Upper lobe of left lung (tissue), 6 donors: ENCODE results near the gene P3H2. TPM values are rescaled to one million over a fixed set of nuclear protein-coding genes. Genes with fewer than 3 reads are reported as not detected.

ENCODE experiments used
- ATAC-seq, 2 donors: fragments of 200-7000 bp; cut with Tn5 transposase; one replicate each; pipeline ENCODE4 v1.9.1; 2022; ENCODE audit warnings: mild to moderate bottlenecking in 2 of 2, moderate library complexity in 2 of 2; ENCODE audit not compliant: low FRiP score in 2 of 2
- DNase-seq, 2 donors: peaks; one replicate each; pipeline ENCODE4 v3.0.0-alpha.2; 2019 to 2020
- H3K27ac ChIP-seq, 4 donors: fragments of 200-600 bp; sonication (generic); one replicate each; pipeline ENCODE4 v1.5.1; 2016 to 2019
- H3K27me3 ChIP-seq, 4 donors: fragments of 200-600 bp; sonication (generic); one replicate each; pipeline ENCODE4 v1.5.1; 2017 to 2019
- H3K36me3 ChIP-seq, 4 donors: fragments of 200-600 bp; sonication (generic); one replicate each; pipeline ENCODE4 v1.5.1; 2016 to 2019
- H3K4me1 ChIP-seq, 4 donors: fragments of 200-600 bp; sonication (generic); one replicate each; pipeline ENCODE4 v1.5.1; 2018 to 2019
- H3K4me3 ChIP-seq, 4 donors: fragments of 200-600 bp; sonication (generic); one replicate each; pipeline ENCODE4 v1.5.1; 2017 to 2019; ENCODE audit warnings: mild to moderate bottlenecking in 2 of 4, moderate library complexity in 1 of 4
- H3K9me3 ChIP-seq, 4 donors: fragments of 200-600 bp; sonication (generic); one replicate each; pipeline ENCODE4 v1.5.1; 2018 to 2019
- CTCF ChIP-seq, 6 experiments: fragments of 450-650 bp in 4 of 6; fragments of 200-600 bp in 2 of 6; sonication (generic) in 2 of 6; IDR thresholded peaks; one replicate each; pipeline ENCODE4 v1.5.1; 2016 to 2019; ENCODE audit warnings: antibody characterized with exemption in 6 of 6
- EP300 ChIP-seq, 4 donors: sonication (generic); formaldehyde crosslinking; IDR thresholded peaks; one replicate each; pipeline ENCODE4 v1.5.1; 2017; ENCODE audit warnings: antibody characterized with exemption in 4 of 4, control low read depth in 2 of 4
- POLR2A ChIP-seq, 4 donors: fragments of 450-650 bp; IDR thresholded peaks; one replicate each; pipeline ENCODE4 v1.5.1; 2016 to 2017; ENCODE audit warnings: antibody characterized with exemption in 4 of 4, mild to moderate bottlenecking in 2 of 4
- POLR2AphosphoS5 ChIP-seq, 2 donors: sonication (generic); formaldehyde crosslinking; IDR thresholded peaks; one replicate each; pipeline ENCODE4 v1.5.1; 2017; ENCODE audit warnings: antibody characterized with exemption in 2 of 2
- WGBS, 2 donors: methylation state at CpG; one replicate each; pipeline ENCODE4 v1.1.5; 2017 to 2018; 5-methylcytosine and 5-hydroxymethylcytosine counted together
- total RNA-seq, 6 donors: library from RNA; depleted of rRNA in 4 of 6; stranded (reverse); fragments of >200 nt in 4 of 6; gene quantifications; one replicate each; pipeline versions ENCODE4 v1.1.0 to v1.2.1, GENCODE V29; 2016 to 2021
- donor health status: DM: no; HTN: no; CAD: no; lungs with moderate emphysema.
- donor health status: DM: no; HTN: yes; CAD: no; lungs with severe emphysema.

P3H2 gene
- total RNA-seq, 6 donors from 2014 or later, result 42.2 to 114 (median 63.0) TPM

- Histone ChIP-seq H3K36me3 (no peaks in the 10 kb centered on the region), H3K27me3 (no peaks in the 10 kb centered on the region), H3K27ac (no peak overlapping the region), H3K4me1 (no peaks in the 10 kb centered on the region), H3K9me3 (no peaks in the 10 kb centered on the region), H3K4me3 (no peak overlapping the region)
- DNase-seq, result no peak
- ATAC-seq, result no peak
- TF ChIP-seq POLR2A (IDR thresholded peaks at IDR 0.05) (no peak), POLR2AphosphoS5 (IDR thresholded peaks at IDR 0.05) (no peak), EP300 (IDR thresholded peaks at IDR 0.05) (no peak), CTCF (IDR thresholded peaks at IDR 0.05) (no peak)
- 74 to 81% methylated on average over 6 of the region's 6 CpGs for WGBS, 2 donors
Measured at GRCh38 chr3:189927975-189928895, 192.5 kb downstream of the P3H2 start.

- TF ChIP-seq EP300 (IDR thresholded peaks at IDR 0.05), result no peak
- no peak for TF ChIP-seq POLR2A (IDR thresholded peaks at IDR 0.05)
- no peak for TF ChIP-seq CTCF (IDR thresholded peaks at IDR 0.05)
Measured at GRCh38 chr3:189921770-189922169, 198.9 kb downstream of the P3H2 start.

GRCh38 chr3:189914799-189915198, 205.9 kb downstream of the P3H2 start:
- DNase-seq, result no peak
- no peak for TF ChIP-seq POLR2AphosphoS5 (IDR thresholded peaks at IDR 0.05)
- no peak for TF ChIP-seq POLR2A (IDR thresholded peaks at IDR 0.05)
- no peak for TF ChIP-seq CTCF (IDR thresholded peaks at IDR 0.05)
- no peak for TF ChIP-seq EP300 (IDR thresholded peaks at IDR 0.05)
- Histone ChIP-seq H3K27ac (no peak overlapping the region), H3K4me3 (no peak overlapping the region), H3K9me3 (no peaks in the 10 kb centered on the region), H3K4me1 (no peaks in the 10 kb centered on the region), H3K36me3 (no peaks in the 10 kb centered on the region), H3K27me3 (no peaks in the 10 kb centered on the region)
- ATAC-seq, result peak in 1 of 2 donors; percentile 89
- WGBS, 2 donors, result 64 to 65% methylated on average over 3 of the region's 3 CpGs

More at GRCh38 chr3:189921770-189922169, 198.9 kb downstream of the P3H2 start:
- Histone ChIP-seq H3K27me3 (no peaks in the 10 kb centered on the region), H3K36me3 (no peaks in the 10 kb centered on the region), H3K4me3 (no peak overlapping the region), H3K9me3 (no peaks in the 10 kb centered on the region), H3K4me1 (no peaks in the 10 kb centered on the region), H3K27ac (no peak overlapping the region)
- no peak for ATAC-seq
- DNase-seq, result no peak

GRCh38 chr3:189911001-189911400, 209.7 kb downstream of the P3H2 start:
- no peak for TF ChIP-seq POLR2A (IDR thresholded peaks at IDR 0.05)
- TF ChIP-seq CTCF (IDR thresholded peaks at IDR 0.05), result no peak
- no peak for TF ChIP-seq EP300 (IDR thresholded peaks at IDR 0.05)
- TF ChIP-seq POLR2AphosphoS5 (IDR thresholded peaks at IDR 0.05), result no peak
- no peaks in the 10 kb centered on the region for H3K4me1 ChIP-seq
- no peaks in the 10 kb centered on the region for H3K9me3 ChIP-seq
- no peak for ATAC-seq
- DNase-seq, result no peak
- H3K36me3 ChIP-seq, result no peaks in the 10 kb centered on the region
- 56 to 61% methylated on average over 1 of the region's 1 CpG for WGBS, 2 donors
- H3K27ac ChIP-seq, result no peak overlapping the region
- H3K4me3 ChIP-seq, result no peak overlapping the region
- H3K27me3 ChIP-seq, result no peaks in the 10 kb centered on the region

- DNase-seq (no peak), ATAC-seq (no peak)
- H3K4me3 ChIP-seq, result no peak overlapping the region
- no peaks in the 10 kb centered on the region for H3K9me3 ChIP-seq
- 90 to 92% methylated on average over 2 of the region's 2 CpGs for WGBS, 2 donors
- H3K27ac ChIP-seq, result no peak overlapping the region
- H3K4me1 ChIP-seq, result no peaks in the 10 kb centered on the region
- H3K36me3 ChIP-seq, result no peaks in the 10 kb centered on the region
- H3K27me3 ChIP-seq, result no peaks in the 10 kb centered on the region
- TF ChIP-seq CTCF (IDR thresholded peaks at IDR 0.05) (no peak), POLR2A (IDR thresholded peaks at IDR 0.05) (no peak), EP300 (IDR thresholded peaks at IDR 0.05) (no peak), POLR2AphosphoS5 (IDR thresholded peaks at IDR 0.05) (no peak)
Measured at GRCh38 chr3:189909573-189909972, 211.1 kb downstream of the P3H2 start.
